Parathyroid adenoma (tissue), 2 donors: Measurements from ENCODE around the gene CEP170B.

ENCODE experiments used
- H2AFZ ChIP-seq: fragments of 300-600 bp; sonication (generic); one replicate; pipeline ENCODE4 v1.7.0; 2017; ENCODE audit warnings: antibody characterized with exemption, mild to moderate bottlenecking
- H3K27ac ChIP-seq: fragments of 300-600 bp; sonication (generic); one replicate; pipeline ENCODE4 v1.7.0; 2017
- H3K27me3 ChIP-seq: fragments of 300-600 bp; sonication (generic); one replicate; pipeline ENCODE4 v1.7.0; 2017; ENCODE audit warnings: low read length; ENCODE audit not compliant: control insufficient read depth, insufficient read depth
- H3K36me3 ChIP-seq: fragments of 300-600 bp; sonication (generic); one replicate; pipeline ENCODE4 v1.7.0; 2017; ENCODE audit warnings: low read length; ENCODE audit not compliant: control insufficient read depth, insufficient read depth
- H3K4me1 ChIP-seq: fragments of 300-600 bp; sonication (generic); one replicate; pipeline ENCODE4 v1.7.0; 2017; ENCODE audit warnings: control low read depth
- H3K4me2 ChIP-seq: fragments of 300-600 bp; sonication (generic); one replicate; pipeline ENCODE4 v1.7.0; 2017; ENCODE audit warnings: low read length
- H3K4me3 ChIP-seq: fragments of 300-600 bp; sonication (generic); one replicate; pipeline ENCODE4 v1.7.0; 2017; ENCODE audit warnings: low read depth, low read length
- H3K79me2 ChIP-seq: fragments of 300-600 bp; sonication (generic); one replicate; pipeline ENCODE4 v1.7.0; 2017; ENCODE audit warnings: control low read depth
- H3K9ac ChIP-seq: fragments of 300-600 bp; sonication (generic); one replicate; pipeline ENCODE4 v1.7.0; 2017; ENCODE audit warnings: mild to moderate bottlenecking
- H3K9me3 ChIP-seq: fragments of 300-600 bp; sonication (generic); one replicate; pipeline ENCODE4 v1.7.0; 2017; ENCODE audit warnings: low read length; ENCODE audit not compliant: control insufficient read depth
- CTCF ChIP-seq: fragments of 300-600 bp; sonication (generic); IDR thresholded peaks from one replicate; pipeline ENCODE4 v1.7.0; 2017; ENCODE audit warnings: antibody characterized with exemption, mild to moderate bottlenecking
- donor health status: primary hyperparathyroidism.

CEP170B gene

GRCh38 chr14:104919993-104920315, 54.9 kb downstream of the CEP170B start:
- no peaks in the 10 kb centered on the region for H3K79me2 ChIP-seq
- no peak overlapping the region for H3K4me2 ChIP-seq
- H3K9ac ChIP-seq = no peak overlapping the region
- H3K4me1 ChIP-seq = no peaks in the 10 kb centered on the region
- H3K36me3 ChIP-seq = no peaks in the 10 kb centered on the region
- no peak overlapping the region for H3K27ac ChIP-seq
- no peaks in the 10 kb centered on the region for H3K27me3 ChIP-seq
- H3K4me3 ChIP-seq = no peak overlapping the region
- no peaks in the 10 kb centered on the region for H3K9me3 ChIP-seq
- no peak overlapping the region for H2AFZ ChIP-seq
- no peak for TF ChIP-seq CTCF

- no peak overlapping the region for H3K4me2 ChIP-seq
- H2AFZ ChIP-seq = no peak overlapping the region
- H3K4me3 ChIP-seq = no peak overlapping the region
- no peaks in the 10 kb centered on the region for H3K9me3 ChIP-seq
- H3K36me3 ChIP-seq = no peaks in the 10 kb centered on the region
- peaks cover 2% of the 10 kb centered on the region for H3K4me1 ChIP-seq
- no peaks in the 10 kb centered on the region for H3K27me3 ChIP-seq
- H3K79me2 ChIP-seq = no peaks in the 10 kb centered on the region
- H3K9ac ChIP-seq = no peak overlapping the region
- H3K27ac ChIP-seq = no peak overlapping the region
- TF ChIP-seq CTCF = no peak
Observed at GRCh38 chr14:104923640-104924420, 58.8 kb downstream of the CEP170B start.

- Histone ChIP-seq H3K79me2 (no peaks in the 10 kb centered on the region), H2AFZ (no peak within 1 kb of the TSS), H3K36me3 (no peaks in the 10 kb centered on the region), H3K9me3 (no peaks in the 10 kb centered on the region), H3K9ac (no peak within 1 kb of the TSS), H3K4me2 (no peak within 1 kb of the TSS), H3K27ac (no peak within 1 kb of the TSS), H3K27me3 (no peaks in the 10 kb centered on the region), H3K4me1 (peaks cover 2% of the 10 kb centered on the region), H3K4me3 (no peak within 1 kb of the TSS)
- no peak for TF ChIP-seq CTCF
Observed at GRCh38 chr14:104924421-104925213, 59.5 kb downstream of the CEP170B start, which contains the start of gene PLD4. TSS of gene PLD4 (plus strand) at chr14:104924879. CDS start at chr14:104927141, 2,262 bp downstream.

GRCh38 chr14:104925214-104925854, 60.3 kb downstream of the CEP170B start:
- Histone ChIP-seq H3K9ac (no peak overlapping the region), H3K27me3 (no peaks in the 10 kb centered on the region), H3K4me2 (no peak overlapping the region), H3K27ac (no peak overlapping the region), H3K4me1 (peaks cover 2% of the 10 kb centered on the region), H3K4me3 (no peak overlapping the region), H3K36me3 (no peaks in the 10 kb centered on the region), H3K79me2 (no peaks in the 10 kb centered on the region), H2AFZ (no peak overlapping the region), H3K9me3 (no peaks in the 10 kb centered on the region)
- no peak for TF ChIP-seq CTCF
